ENCODE measurements around the gene EGFL7. TPM values are rescaled to one million over a fixed set of nuclear protein-coding genes. Genes with fewer than 3 reads are reported as not detected.

EGFL7 gene
- total RNA-seq, 3 donors from 2014 or later, result 15.9 to 43.4 (median 18.9) TPM

DNA sequence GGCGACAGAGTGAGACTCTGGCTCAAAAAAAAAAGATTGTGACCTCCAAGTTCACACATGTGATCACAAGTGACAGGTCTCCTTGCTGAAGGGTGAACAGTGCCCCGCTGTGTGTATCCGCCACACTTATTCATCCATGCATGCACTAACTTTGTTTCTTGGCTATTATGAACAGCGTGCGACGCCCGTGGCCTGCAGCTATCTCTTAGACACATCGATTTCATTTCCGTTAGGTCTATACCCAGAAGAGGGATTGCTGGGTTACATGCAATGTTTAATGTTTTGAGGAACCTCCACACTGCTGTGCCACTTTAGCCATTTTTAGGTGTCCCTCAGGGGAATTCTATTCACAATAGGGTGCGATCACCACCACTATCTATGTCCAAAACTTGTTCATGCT lies 12.1 kb upstream of the EGFL7 start:
- no peaks in the 10 kb centered on the region for H3K36me3 ChIP-seq (ENCODE audit: low read depth)
- TF ChIP-seq, protein P1, sequence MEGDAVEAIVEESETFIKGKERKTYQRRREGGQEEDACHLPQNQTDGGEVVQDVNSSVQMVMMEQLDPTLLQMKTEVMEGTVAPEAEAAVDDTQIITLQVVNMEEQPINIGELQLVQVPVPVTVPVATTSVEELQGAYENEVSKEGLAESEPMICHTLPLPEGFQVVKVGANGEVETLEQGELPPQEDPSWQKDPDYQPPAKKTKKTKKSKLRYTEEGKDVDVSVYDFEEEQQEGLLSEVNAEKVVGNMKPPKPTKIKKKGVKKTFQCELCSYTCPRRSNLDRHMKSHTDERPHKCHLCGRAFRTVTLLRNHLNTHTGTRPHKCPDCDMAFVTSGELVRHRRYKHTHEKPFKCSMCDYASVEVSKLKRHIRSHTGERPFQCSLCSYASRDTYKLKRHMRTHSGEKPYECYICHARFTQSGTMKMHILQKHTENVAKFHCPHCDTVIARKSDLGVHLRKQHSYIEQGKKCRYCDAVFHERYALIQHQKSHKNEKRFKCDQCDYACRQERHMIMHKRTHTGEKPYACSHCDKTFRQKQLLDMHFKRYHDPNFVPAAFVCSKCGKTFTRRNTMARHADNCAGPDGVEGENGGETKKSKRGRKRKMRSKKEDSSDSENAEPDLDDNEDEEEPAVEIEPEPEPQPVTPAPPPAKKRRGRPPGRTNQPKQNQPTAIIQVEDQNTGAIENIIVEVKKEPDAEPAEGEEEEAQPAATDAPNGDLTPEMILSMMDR (IDR thresholded peaks at IDR 0.05), result no peak
- DNase-seq (no peak), ATAC-seq (no peak)
- H3K9me3 ChIP-seq, result no peaks in the 10 kb centered on the region
- no peak overlapping the region for H3K4me3 ChIP-seq
- intact Hi-C loops (cut with DNase I, micrococcal nuclease), result no loop called here
- H3K4me1 ChIP-seq (ENCODE audit: low read depth), result no peaks in the 10 kb centered on the region

DNA sequence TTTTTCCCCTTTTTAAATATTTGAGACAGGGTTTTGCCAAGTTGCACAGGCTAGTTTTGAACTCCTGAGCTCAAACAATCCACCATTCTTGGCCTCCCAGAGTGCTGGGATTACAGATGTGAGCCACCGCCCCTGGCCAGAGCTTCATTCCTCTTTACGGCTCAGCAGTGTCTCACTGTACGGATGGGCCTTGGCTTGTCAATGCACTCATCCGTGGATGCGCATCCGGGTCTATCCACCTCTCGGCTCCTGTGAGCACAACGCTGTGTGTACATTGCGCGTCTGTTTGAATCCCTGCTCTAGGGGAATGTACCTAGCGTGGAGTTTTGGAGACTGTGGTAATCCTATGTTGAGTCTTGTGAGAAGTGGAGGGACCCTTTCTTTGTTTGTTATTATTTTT lies 10.9 kb upstream of the EGFL7 start:
- no peak for DNase-seq
- intact Hi-C loops (cut with DNase I, micrococcal nuclease), result no loop called here
- Histone ChIP-seq H3K4me1 (ENCODE audit: low read depth) (no peaks in the 10 kb centered on the region), H3K36me3 (ENCODE audit: low read depth) (no peaks in the 10 kb centered on the region), H3K9me3 (no peaks in the 10 kb centered on the region), H3K4me3 (no peak overlapping the region)
- ATAC-seq, result no peak
- TF ChIP-seq, protein P1 (IDR thresholded peaks at IDR 0.05), result no peak

- Histone ChIP-seq H3K4me1 (ENCODE audit: low read depth) (no peaks in the 10 kb centered on the region), H3K36me3 (ENCODE audit: low read depth) (no peaks in the 10 kb centered on the region), H3K4me3 (no peak overlapping the region), H3K9me3 (no peaks in the 10 kb centered on the region)
- intact Hi-C loops (cut with DNase I, micrococcal nuclease), result no loop called here
- DNase-seq, result no peak
- no peak for ATAC-seq
- TF ChIP-seq, protein P1 (IDR thresholded peaks at IDR 0.05), result no peak
Observed at GRCh38 chr9:136653323-136654079, 9.2 kb upstream of the EGFL7 start.

GRCh38 chr9:136654820-136655535 lies 7.7 kb upstream of the EGFL7 start:
- TF ChIP-seq, protein P1 (IDR thresholded peaks at IDR 0.05), result no peak
- intact Hi-C loops (cut with DNase I, micrococcal nuclease), result no loop called here
- H3K4me3 ChIP-seq, result no peak overlapping the region
- DNase-seq, result peak in 1 of 3 donors; percentile 21
- no peaks in the 10 kb centered on the region for H3K36me3 ChIP-seq (ENCODE audit: low read depth)
- ATAC-seq, result no peak
- H3K4me1 ChIP-seq (ENCODE audit: low read depth), result no peaks in the 10 kb centered on the region
- H3K9me3 ChIP-seq, result no peaks in the 10 kb centered on the region

- peak in 1 of 3 donors; percentile 32 for DNase-seq
Observed at GRCh38 chr9:136655536-136656182, 7.1 kb upstream of the EGFL7 start.

More at GRCh38 chr9:136655536-136656182, 7.1 kb upstream of the EGFL7 start:
- Histone ChIP-seq H3K36me3 (ENCODE audit: low read depth) (no peaks in the 10 kb centered on the region), H3K4me3 (no peak overlapping the region), H3K4me1 (ENCODE audit: low read depth) (no peaks in the 10 kb centered on the region), H3K9me3 (no peaks in the 10 kb centered on the region)
- intact Hi-C loops (cut with DNase I, micrococcal nuclease), result no loop called here
- TF ChIP-seq, protein P1 (IDR thresholded peaks at IDR 0.05), result no peak
- ATAC-seq, result no peak

Data from mucosa of descending colon (tissue), 3 donors.